ENCODE data around the gene PITPNB.

PITPNB gene

DNA sequence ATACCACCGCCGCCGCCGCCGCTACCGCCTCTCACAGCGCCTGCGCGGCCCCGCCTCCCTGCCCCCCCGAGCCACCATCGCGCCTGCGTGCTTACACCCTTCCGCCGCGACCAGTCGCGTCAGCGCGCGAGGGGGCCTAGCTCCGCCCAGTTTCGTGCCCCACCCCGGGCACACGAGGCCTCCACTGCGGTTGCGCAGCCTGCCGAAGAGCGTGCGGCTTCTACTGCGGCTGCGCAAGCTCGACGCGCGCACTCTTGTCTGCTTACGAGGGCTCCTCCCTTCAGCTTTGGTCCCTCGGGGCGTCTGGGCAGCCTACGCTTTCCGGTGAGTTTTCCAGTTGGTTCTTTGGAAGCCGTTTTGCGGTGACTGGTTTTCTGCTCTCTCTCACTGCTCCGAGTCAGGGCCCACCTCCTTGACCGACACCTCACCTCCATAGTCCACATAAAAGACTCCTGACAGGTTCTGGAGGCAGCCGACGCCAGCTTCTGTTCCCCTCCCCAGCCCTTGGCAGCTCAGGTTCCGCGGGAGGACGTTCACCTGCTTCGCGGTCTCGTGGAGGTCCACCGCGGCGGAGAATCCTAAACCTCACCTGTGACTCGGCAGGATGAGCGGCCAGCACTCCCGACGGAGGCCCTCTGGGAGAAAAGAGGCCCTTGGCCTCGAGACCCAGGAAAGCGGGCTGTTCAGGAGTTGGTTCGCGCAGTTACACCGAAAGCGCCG, at the start of gene PITPNB:
Gene PITPNB (minus strand): TSS at position 35 of the 720 bp plus-strand sequence. CDS start 65 bp downstream, outside the sequence.
- DNase-seq, result peak; percentile 96

DNA sequence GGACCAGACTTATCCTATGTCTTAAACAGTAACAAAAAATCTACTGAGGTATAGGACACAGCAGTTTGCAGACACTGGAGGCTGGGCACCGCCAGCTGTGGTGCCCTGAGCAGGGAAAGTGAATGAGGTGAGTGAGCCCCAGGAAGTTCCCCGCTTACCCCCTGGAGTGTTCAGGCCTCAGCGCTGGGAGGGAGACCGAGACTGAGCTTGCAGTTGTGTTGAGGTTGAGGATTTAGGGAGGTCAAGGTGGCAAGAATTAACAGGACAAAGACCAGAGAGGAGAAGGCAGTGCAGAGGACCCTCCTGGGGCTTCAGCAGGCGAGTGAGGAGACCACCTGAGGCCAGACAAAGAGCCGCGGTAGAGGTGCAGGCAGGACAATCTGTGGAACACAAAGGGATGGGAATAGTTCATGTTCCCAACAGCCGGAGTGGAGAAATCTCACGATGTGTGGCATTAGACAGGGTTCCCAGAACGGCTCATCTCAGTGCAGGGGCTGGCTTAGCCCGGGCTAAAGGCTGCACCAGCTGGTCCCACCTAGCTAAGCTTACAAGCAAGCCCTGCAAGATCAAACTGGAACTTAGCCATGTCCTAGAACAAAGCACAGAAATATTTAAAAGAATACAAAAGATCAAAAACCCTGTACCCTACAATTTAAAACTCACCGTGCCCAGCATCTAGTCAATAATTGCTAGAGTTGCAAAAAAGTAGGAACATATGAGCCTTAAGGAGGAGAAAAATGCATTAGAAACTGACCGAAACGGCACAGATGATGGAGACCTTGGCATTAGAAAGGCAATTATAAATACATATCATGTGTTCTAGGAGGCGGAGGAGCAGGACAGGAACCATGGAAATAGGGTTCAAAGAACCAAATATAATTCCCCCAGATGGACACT, 47.4 kb upstream of the PITPNB start:
- no peak for DNase-seq

DNA sequence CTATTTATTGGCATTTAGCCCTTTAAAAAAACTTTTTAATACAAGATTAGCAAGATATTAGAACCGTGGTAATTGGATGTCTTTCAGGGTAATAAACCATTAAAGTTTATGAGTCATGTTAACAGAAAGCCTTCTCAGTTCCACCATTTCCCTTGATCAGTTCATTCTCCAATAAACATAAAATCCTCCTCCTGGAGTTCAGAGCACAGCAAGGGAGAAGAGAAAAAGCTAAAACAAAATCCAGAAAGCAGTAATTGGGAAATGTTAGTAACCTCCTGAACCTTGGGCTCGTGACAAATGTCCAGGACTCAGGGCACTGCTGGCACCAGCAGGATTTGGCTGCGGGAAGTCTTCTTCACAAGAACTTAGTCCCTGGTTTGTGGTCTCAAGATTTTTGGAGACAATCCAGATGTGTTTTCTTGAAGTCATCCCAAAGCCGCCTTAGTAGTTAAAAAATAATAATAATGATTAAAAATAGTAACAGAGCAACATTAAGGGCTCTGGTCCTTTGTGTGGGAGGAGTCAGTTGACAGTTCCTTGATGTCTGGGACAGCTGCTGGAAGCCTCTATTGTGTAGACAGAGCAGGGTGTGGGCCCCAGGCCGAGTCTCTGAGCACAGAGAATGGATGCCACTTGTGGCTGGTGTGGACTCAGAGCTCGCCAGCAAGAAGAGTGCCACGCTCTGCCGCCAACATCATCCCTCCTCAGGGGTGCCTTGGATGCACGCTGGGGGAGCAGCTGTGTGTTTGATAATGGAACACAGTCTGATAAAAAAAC, 43.4 kb upstream of the PITPNB start:
- no peak for DNase-seq

DNA sequence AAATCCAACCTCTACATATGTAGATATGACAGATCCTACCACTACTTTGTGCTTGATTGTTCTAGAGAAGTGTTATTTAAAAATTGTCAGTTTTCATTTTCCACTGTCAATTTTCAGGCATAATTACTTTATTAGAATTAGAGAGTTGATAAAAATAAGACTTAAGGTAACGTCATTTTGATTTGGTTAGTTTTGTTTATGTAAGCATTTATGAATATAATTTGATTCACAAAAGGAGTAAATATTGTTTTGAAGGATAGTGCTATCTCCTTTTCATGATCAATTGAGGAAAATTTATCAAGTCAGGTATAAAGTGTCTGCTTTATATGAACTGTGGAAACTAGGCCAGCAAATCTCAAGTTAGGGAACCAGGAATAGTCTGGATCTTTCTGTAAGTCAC, 42.6 kb upstream of the PITPNB start:
- DNase-seq, result no peak

DNA sequence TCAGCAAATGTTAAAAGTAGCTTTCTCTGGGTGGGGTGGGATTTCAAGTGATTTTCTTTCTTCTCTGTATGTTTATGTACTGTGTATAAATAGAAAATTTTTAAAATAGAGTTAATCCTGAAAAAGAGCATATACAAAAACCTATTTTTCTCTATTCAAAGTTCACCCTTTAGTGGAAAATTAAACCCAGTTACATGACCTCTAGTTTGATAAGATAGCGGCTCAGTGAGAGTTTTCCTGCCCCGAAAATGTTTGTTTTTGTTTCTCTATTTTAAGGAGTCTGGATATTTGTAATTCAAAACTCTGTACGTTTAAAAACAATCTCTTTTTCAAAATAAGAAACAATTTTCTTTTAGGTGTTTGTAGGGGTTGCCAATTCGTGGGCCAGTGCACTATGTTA, 42.1 kb upstream of the PITPNB start:
- no peak for DNase-seq

DNA sequence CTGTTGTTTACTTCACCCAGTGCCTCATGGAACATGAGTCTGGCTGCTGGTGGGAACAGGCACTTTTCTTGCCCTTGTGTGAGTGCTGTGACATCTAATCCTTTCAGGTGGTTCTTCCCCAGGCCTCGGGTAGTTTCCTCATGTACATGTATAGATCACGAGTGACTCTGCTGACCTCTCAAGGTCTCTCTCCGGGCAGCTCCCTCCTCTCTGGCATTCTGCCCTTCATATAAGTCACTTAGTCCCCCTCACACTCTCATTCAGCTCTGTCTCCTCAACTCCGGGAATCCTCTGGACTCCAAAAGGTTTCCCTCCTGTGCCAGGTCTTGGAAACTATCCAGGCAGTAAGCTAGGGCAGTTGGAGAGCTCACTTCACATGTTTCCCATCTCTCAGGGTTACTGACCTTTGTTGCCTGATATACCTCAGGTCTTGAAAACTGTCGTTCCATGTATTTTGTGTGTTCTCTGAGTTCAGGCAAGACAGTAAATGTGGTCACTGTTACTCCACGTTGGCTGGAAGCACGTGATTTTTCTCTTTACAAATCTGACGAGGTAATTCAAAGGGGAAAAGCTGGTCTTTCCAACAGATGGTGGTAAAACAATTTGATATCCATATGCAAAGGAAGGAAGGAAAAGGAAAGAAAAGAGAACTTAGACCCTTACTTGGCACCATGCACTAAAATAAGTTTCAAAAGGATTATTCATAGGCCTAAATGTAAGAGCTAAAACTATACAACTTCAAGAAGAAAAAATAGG, 40.5 kb upstream of the PITPNB start:
- no peak for DNase-seq

DNA sequence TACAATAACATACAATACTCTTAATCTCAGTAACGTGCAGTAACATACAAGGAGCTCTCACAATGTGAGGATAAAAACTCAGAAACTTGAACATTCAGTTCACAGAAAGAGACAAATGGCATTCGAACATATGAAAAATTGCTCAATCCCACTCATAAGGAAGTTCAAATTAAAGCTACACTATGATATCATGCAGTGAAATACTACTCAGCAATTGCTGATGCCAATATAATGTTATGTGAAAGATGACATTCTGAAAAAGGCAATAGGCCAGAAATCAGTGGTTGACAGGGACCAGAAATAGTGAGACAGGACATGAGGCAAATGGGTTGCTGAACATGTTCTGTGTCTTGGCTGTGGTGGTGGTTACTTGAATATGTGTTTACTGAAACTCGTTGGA, 33.7 kb upstream of the PITPNB start:
- no peak for DNase-seq

DNA sequence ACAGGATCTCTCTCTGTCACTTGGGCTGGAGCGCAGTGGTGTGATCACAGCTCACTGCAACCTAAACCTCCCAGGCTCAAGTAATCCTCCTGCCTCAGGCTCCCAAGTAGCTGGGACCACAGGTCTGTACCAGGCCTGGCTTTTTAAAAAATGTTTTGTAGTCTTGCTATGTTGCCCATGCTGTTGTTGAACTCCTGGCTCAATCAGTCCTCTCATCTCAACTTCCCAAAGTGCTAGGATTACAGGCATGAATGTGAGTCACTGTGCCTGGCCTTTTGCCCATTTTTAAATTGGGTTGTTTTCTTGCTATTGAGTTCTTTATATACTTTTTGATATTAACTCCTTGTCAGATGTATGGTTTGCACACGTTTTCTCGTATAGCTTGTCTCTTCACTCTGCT, 33.0 kb upstream of the PITPNB start:
- DNase-seq, result no peak

DNA sequence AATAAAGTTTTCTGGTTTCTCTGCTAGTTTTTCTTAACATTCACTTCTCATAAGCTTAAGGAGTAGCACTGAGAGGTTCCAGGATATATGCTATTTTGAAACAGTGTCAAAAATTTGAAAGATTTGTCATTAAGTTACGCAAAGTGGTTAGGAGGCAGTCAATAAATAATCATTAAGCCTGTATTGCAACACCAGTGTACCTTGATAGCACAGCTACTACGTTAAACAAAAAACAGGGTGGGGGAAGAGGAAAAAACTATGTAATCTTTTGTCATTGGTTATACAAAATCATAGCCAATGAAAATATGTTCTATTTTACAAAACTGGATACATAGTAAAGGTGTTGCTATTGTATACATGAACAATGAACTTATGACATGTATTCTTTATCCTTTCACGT, 30.4 kb upstream of the PITPNB start:
- no peak for DNase-seq

DNA sequence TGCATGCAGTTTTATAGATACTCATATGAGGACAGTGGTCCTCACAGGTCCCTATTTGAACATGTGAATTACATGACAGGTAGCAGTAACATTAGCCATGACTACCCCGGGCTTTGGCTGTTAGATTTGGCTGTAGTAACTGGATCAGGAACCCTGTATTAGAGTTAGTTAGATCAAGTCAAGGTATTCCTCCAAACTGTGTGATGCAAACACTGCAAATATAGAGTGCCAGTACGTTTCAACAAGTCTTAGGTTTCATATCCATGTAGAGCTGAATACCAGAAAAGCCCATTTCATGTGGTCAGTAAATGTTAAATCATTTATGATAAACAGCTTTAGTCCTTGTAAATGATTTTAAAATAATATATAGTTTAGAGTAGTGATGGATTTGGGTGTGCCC, 29.5 kb upstream of the PITPNB start:
- DNase-seq, result no peak

DNA sequence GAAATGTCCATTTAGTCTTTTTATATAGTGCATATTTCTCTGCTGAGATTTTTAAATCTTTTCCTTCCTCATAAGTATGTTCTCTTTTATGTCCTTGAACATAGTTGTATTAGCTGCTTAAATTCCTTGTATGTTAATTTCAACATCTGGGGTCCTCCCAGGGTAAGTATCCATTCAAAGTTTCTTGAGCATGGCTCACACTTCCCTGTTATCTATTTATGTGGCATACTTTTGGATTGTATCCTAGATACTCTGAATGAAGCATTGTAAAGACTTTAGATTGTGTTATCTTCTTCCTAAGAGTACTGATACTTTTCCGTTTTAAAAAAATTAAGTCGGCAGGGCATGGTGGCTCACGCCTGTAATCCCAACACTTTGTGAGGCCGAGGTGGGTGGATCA, 28.4 kb upstream of the PITPNB start:
- DNase-seq, result no peak

DNA sequence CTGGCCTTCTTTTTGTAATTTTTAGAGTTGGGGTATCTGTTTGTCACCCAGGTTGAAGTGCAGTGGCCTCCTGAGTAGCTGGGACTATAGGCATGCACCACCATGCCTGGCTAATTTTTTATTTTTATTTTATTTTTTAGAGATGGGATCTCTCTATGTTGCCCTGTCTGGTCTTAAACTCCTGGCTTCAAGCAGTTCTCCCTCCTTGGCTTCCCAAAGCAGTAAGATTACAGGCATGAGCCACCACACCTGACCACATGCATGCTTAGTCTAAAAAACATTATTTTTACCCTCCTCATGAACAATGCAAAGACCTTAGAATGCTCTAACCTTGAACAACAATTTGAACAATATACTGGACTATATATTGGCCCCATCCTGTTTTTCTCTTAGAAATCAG, 22.1 kb upstream of the PITPNB start:
- no peak for DNase-seq

DNA sequence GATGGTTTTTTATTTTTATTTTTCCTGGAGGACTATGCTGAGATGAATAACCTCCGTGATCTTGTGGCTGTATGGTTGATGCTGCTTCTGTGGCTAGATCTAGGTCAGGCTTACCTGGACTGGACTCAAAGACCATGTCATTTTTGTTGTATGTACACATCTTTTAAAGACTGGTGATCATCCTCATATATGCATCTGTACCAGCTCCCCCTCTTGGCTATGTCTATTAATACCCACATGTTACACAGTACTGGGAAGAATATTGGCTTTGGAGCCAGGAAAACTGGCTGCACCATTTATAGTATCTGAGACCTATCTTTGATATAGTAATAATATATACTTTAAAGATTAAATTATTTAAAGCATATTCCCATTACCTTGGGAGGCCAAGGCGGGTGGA, 18.4 kb upstream of the PITPNB start:
- no peak for DNase-seq

DNA sequence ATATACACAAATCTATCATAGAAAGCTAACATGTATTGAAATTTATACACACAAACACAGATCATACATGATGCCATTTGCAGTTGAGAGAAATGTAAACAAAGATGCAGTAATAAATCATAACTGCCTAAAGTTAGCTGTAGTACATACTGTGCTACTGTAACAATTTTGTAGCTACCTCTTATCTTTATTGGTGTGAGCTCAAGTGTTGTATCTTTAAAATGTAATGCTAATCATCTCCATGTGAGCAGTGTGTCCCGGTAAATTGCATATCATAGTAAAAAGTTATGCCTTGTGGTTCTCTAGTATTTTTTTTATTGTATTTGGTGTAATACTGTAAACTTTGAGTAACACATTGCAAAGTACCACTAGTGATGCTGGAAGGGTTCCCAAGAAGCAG, 16.8 kb upstream of the PITPNB start:
- DNase-seq, result no peak

DNA sequence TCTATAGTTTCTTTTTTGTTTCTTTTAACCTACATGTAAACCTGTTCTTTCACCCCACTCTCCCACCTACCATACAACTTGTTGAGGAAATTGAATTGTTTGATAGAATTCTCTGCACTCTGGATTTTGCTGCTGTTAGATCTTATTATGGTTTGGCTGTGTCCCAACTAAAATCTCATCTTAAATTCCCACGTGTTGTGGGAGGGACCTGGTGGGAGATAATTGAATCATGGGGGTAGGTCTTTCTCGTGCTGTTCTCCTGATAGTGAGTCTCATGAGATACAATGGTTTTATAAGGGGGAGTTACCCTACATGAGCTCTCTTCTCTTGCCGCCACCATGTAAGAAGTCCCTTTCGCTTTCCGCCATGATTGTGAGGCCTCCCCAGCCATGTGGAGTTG, 15.0 kb upstream of the PITPNB start:
- no peak for DNase-seq

DNA sequence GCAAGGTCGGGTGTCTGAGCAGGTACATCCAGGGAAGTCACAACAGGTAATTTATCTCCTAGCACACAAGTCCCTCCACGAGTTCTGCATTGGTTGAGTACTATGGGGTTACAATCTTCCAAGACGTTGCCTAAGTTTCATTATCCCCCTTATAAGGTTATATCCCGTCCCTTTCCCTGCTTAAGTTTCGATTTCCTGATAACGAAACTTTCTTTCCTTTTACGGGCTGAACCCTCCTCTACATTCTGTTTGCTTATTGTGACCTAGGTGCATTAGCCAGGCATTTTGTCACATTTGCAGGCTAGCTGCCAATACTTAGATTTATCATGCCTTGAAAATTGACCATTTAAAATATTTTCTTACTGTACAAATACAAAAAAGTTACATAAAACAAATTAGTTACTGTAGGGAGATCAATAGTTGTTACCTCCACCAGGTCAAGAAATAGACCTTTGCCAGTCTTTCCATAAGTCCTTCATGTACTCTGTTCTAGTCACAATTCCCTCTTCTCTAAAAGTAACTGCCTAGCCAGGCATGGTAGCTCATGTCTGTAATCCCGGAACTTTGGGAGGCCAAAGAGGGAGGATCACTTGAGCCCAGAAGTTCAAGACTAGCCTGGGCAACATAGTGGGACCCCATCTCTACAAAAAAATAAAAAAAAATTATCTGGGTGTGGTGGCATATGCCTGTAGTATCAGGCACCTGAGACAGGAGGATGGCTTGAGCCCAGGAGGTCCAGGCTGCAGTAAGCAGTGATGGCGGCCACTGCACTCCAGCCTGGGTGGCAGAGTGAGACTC, 14.3 kb upstream of the PITPNB start:
- no peak for DNase-seq

DNA sequence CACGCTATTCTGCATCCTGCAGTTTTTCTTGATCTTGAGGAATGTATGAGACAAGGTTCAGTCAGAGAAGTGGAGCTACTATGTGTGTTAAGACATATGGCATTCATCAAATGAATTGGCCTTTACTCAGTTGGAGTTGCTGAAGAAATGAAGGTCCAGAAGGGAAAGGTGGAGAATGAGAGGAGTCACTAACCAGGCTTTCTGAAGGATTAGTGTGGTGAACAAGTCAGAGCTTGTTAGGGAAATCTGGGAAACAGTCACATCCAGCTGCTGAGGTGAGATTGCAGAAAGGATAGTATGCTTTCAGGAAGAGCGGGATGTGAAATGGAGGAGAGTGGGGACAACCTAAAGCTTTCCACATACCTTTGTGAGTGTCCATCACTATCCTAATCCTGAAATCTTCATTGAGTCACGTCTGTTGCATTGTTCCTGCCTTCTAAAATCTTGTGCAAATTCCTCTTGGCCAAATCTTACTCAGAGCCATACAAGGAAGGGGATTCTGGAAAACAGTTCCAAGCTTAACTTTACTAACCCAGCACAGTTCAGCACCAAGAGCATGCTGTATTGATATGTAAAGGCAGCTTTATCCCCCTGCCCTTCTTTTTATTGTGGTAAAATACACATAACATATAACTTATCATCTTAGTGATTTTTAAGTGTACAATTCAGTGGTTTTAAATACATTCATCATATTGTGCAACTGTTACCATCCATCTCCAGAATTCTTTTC, 11.4 kb upstream of the PITPNB start:
- DNase-seq, result no peak

DNA sequence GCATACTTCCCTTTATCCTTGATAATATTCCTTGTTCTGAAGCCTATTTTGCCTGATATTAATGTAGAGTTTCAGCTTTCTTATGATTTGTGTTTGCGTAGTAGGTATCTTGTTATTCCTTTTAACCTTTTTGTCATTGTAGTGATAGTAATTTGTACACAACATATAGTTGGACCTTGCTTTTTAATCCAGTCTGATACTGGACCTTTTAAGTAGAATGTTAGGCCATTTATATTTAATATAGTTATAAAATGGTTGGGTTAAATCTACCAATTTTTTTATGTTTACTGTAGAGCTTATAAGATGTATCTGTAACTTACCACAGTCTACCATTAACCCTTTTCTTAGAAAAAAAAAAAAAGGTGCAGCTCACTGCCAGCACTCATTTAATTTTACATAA, 8.6 kb upstream of the PITPNB start:
- DNase-seq, result no peak

DNA sequence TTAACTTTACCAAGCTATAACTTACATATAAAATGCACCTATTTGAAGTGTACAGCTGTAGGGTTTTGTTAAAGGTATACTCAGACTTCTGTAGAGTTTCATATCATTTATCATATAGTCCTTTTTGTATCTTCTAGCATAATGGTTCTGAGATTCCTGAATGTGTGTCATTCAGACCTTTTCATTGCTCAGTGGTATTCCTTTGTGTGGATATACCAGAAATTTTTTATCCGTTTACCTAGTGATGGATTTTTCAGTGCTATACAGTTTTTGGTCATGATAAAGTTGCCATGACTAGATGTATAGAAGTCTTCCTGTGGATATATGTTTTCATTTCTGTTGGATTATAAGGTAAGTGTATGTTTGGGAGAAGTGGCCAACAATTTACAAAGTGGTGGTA, 6.3 kb upstream of the PITPNB start:
- DNase-seq, result no peak

DNA sequence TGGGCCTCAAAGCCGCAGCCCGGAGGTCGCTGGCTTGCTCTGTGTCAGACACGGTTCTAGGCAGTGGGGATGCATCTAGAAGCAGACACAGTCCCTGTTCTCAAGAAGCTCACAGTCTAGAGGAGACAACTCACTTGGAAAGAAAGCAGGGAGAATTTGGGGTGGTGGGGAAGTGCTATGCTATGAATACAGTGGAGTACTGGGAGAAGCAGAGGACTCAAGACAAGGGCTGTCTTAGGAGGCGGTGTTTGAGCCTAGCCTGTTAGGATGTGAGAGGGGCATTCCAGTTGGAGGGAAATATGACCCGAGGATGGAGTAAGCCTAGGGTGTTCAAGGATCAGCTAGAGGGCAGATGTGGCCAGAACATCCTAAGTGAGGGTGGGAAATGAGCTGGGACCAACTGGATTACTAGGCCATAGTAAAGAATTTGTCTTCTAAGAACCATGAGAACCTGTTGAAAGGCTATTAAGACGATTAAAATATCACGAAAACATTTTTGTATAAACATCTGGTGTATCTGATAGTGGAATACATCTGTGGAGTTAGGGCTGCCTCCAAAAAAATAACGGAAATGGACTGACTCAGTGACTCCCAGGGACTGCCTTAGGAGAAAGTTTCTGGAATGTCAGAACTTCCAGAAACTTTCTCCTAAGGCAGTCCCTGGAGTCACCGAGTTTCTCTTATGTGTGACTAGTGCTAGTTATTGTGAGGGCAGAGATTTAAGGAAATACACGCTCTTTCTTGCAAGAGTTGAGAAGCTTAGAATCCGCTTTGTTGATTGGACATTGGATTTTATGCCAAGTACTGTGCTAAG, 1.1 kb upstream of the PITPNB start:
- DNase-seq, result peak; percentile 8

All from DMS153 (cell line).